GM19193 (cell line): ENCODE results near the gene ATP5F1E.
A peak's percentile ranks its signal among the peaks of the same experiment; 100 is the strongest.

Experiments used
- POLR2A ChIP-seq: IDR thresholded peaks from 4 replicates; pipeline ENCODE4 v1.6.1; 2011; ENCODE audit not compliant: insufficient read depth, insufficient read length; ENCODE audit errors: extremely low read depth

ATP5F1E gene

GRCh38 chr20:58980711-58981627, 51.2 kb downstream of the ATP5F1E start, which contains the start of gene NELFCD:
Gene NELFCD (plus strand): TSS chr20:58981256. CDS start chr20:58981310, 54 bp downstream.
- TF ChIP-seq POLR2A, result peak; percentile 91

GRCh38 chr20:58978351-58979190, 53.6 kb downstream of the ATP5F1E start:
- no peak for TF ChIP-seq POLR2A

- TF ChIP-seq POLR2A, result no peak
These were observed 55.9 kb downstream of the ATP5F1E start for GRCh38 chr20:58976061-58976730.
